ENCODE measurements around the gene PLEKHG1.

Gene PLEKHG1

GRCh38 chr6:150587637-150588036 lies 12.0 kb upstream of the PLEKHG1 start:
- Histone ChIP-seq H3K4me1 (ENCODE audit: control insufficient read depth in 5 of 5, insufficient read depth in 5 of 5, low read length in 5 of 5) (peaks cover 0 to 9% (median 0%) of the 10 kb centered on the region in 5 donors), H3K27ac (ENCODE audit: low read depth, low read length) (no peak overlapping the region), H3K9me3 (ENCODE audit: control insufficient read depth in 5 of 5, low read length in 5 of 5) (no peaks in the 10 kb centered on the region), H3K27me3 (ENCODE audit: control insufficient read depth in 5 of 5, insufficient read depth in 4 of 5, low read length in 5 of 5) (no peaks in the 10 kb centered on the region), H3K4me3 (ENCODE audit: low read depth in 1 of 5, low read length in 5 of 5) (no peak overlapping the region), H3K9ac (ENCODE audit: low read length in 5 of 5) (no peak overlapping the region), H3K36me3 (ENCODE audit: control insufficient read depth in 5 of 5, insufficient read depth in 5 of 5, low read length in 5 of 5) (no peaks in the 10 kb centered on the region)

- Histone ChIP-seq H3K9me3 (ENCODE audit: control insufficient read depth in 5 of 5, low read length in 5 of 5) (no peaks in the 10 kb centered on the region), H3K4me1 (ENCODE audit: control insufficient read depth in 5 of 5, insufficient read depth in 5 of 5, low read length in 5 of 5) (peaks cover 0 to 9% (median 0%) of the 10 kb centered on the region in 5 donors), H3K4me3 (ENCODE audit: low read depth in 1 of 5, low read length in 5 of 5) (no peak overlapping the region), H3K27me3 (ENCODE audit: control insufficient read depth in 5 of 5, insufficient read depth in 4 of 5, low read length in 5 of 5) (no peaks in the 10 kb centered on the region), H3K36me3 (ENCODE audit: control insufficient read depth in 5 of 5, insufficient read depth in 5 of 5, low read length in 5 of 5) (no peaks in the 10 kb centered on the region), H3K9ac (ENCODE audit: low read length in 5 of 5) (no peak overlapping the region), H3K27ac (ENCODE audit: low read depth, low read length) (no peak overlapping the region)
These were observed 10.7 kb upstream of the PLEKHG1 start for GRCh38 chr6:150588888-150589499.

GRCh38 chr6:150589852-150590251 lies 9.8 kb upstream of the PLEKHG1 start:
- no peaks in the 10 kb centered on the region for H3K27me3 ChIP-seq (ENCODE audit: control insufficient read depth in 5 of 5, insufficient read depth in 4 of 5, low read length in 5 of 5)
- no peak overlapping the region for H3K4me3 ChIP-seq (ENCODE audit: low read depth in 1 of 5, low read length in 5 of 5)
- no peaks in the 10 kb centered on the region for H3K36me3 ChIP-seq (ENCODE audit: control insufficient read depth in 5 of 5, insufficient read depth in 5 of 5, low read length in 5 of 5)
- H3K9ac ChIP-seq (ENCODE audit: low read length in 5 of 5), result no peak overlapping the region
- H3K9me3 ChIP-seq (ENCODE audit: control insufficient read depth in 5 of 5, low read length in 5 of 5), result no peaks in the 10 kb centered on the region
- H3K27ac ChIP-seq (ENCODE audit: low read depth, low read length), result no peak overlapping the region
- peaks cover 0 to 4% (median 0%) of the 10 kb centered on the region in 5 donors for H3K4me1 ChIP-seq (ENCODE audit: control insufficient read depth in 5 of 5, insufficient read depth in 5 of 5, low read length in 5 of 5)

- H3K9ac ChIP-seq (ENCODE audit: low read length in 5 of 5), result no peak overlapping the region
- no peaks in the 10 kb centered on the region for H3K9me3 ChIP-seq (ENCODE audit: control insufficient read depth in 5 of 5, low read length in 5 of 5)
- H3K36me3 ChIP-seq (ENCODE audit: control insufficient read depth in 5 of 5, insufficient read depth in 5 of 5, low read length in 5 of 5), result no peaks in the 10 kb centered on the region
- H3K4me3 ChIP-seq (ENCODE audit: low read depth in 1 of 5, low read length in 5 of 5), result no peak overlapping the region
- no peaks in the 10 kb centered on the region for H3K27me3 ChIP-seq (ENCODE audit: control insufficient read depth in 5 of 5, insufficient read depth in 4 of 5, low read length in 5 of 5)
- peaks cover 0 to 4% (median 0%) of the 10 kb centered on the region in 5 donors for H3K4me1 ChIP-seq (ENCODE audit: control insufficient read depth in 5 of 5, insufficient read depth in 5 of 5, low read length in 5 of 5)
- no peak overlapping the region for H3K27ac ChIP-seq (ENCODE audit: low read depth, low read length)
These were observed 9.2 kb upstream of the PLEKHG1 start for GRCh38 chr6:150590446-150590845.

- H3K4me3 ChIP-seq (ENCODE audit: low read depth in 1 of 5, low read length in 5 of 5), result no peak overlapping the region
- no peak overlapping the region for H3K9ac ChIP-seq (ENCODE audit: low read length in 5 of 5)
- no peaks in the 10 kb centered on the region for H3K9me3 ChIP-seq (ENCODE audit: control insufficient read depth in 5 of 5, low read length in 5 of 5)
- H3K36me3 ChIP-seq (ENCODE audit: control insufficient read depth in 5 of 5, insufficient read depth in 5 of 5, low read length in 5 of 5), result no peaks in the 10 kb centered on the region
- no peaks in the 10 kb centered on the region for H3K27me3 ChIP-seq (ENCODE audit: control insufficient read depth in 5 of 5, insufficient read depth in 4 of 5, low read length in 5 of 5)
- H3K27ac ChIP-seq (ENCODE audit: low read depth, low read length), result no peak overlapping the region
- H3K4me1 ChIP-seq (ENCODE audit: control insufficient read depth in 5 of 5, insufficient read depth in 5 of 5, low read length in 5 of 5), result no peaks in the 10 kb centered on the region
These were observed 7.2 kb upstream of the PLEKHG1 start for GRCh38 chr6:150592377-150592995.

- no peaks in the 10 kb centered on the region for H3K4me1 ChIP-seq (ENCODE audit: control insufficient read depth in 5 of 5, insufficient read depth in 5 of 5, low read length in 5 of 5)
- H3K27me3 ChIP-seq (ENCODE audit: control insufficient read depth in 5 of 5, insufficient read depth in 4 of 5, low read length in 5 of 5), result peaks cover 0 to 1% (median 0%) of the 10 kb centered on the region in 5 donors
- no peak overlapping the region for H3K9ac ChIP-seq (ENCODE audit: low read length in 5 of 5)
- H3K4me3 ChIP-seq (ENCODE audit: low read depth in 1 of 5, low read length in 5 of 5), result no peak overlapping the region
- no peaks in the 10 kb centered on the region for H3K9me3 ChIP-seq (ENCODE audit: control insufficient read depth in 5 of 5, low read length in 5 of 5)
- H3K36me3 ChIP-seq (ENCODE audit: control insufficient read depth in 5 of 5, insufficient read depth in 5 of 5, low read length in 5 of 5), result no peaks in the 10 kb centered on the region
- H3K27ac ChIP-seq (ENCODE audit: low read depth, low read length), result no peak overlapping the region
These were observed 6.6 kb upstream of the PLEKHG1 start for GRCh38 chr6:150593119-150593518.

GRCh38 chr6:150596439-150596838 lies 3.2 kb upstream of the PLEKHG1 start:
- Histone ChIP-seq H3K9ac (ENCODE audit: low read length in 5 of 5) (no peak overlapping the region), H3K36me3 (ENCODE audit: control insufficient read depth in 5 of 5, insufficient read depth in 5 of 5, low read length in 5 of 5) (no peaks in the 10 kb centered on the region), H3K4me1 (ENCODE audit: control insufficient read depth in 5 of 5, insufficient read depth in 5 of 5, low read length in 5 of 5) (peaks cover 0 to 16% (median 12%) of the 10 kb centered on the region in 5 donors), H3K27me3 (ENCODE audit: control insufficient read depth in 5 of 5, insufficient read depth in 4 of 5, low read length in 5 of 5) (peaks cover 0 to 2% (median 0%) of the 10 kb centered on the region in 5 donors), H3K4me3 (ENCODE audit: low read depth in 1 of 5, low read length in 5 of 5) (no peak overlapping the region), H3K27ac (ENCODE audit: low read depth, low read length) (no peak overlapping the region), H3K9me3 (ENCODE audit: control insufficient read depth in 5 of 5, low read length in 5 of 5) (no peaks in the 10 kb centered on the region)

GRCh38 chr6:150598401-150598800 lies 1.3 kb upstream of the PLEKHG1 start:
- H3K27me3 ChIP-seq (ENCODE audit: control insufficient read depth in 5 of 5, insufficient read depth in 4 of 5, low read length in 5 of 5), result peaks cover 0 to 3% (median 0%) of the 10 kb centered on the region in 5 donors
- no peak overlapping the region for H3K9ac ChIP-seq (ENCODE audit: low read length in 5 of 5)
- H3K36me3 ChIP-seq (ENCODE audit: control insufficient read depth in 5 of 5, insufficient read depth in 5 of 5, low read length in 5 of 5), result no peaks in the 10 kb centered on the region
- H3K4me3 ChIP-seq (ENCODE audit: low read depth in 1 of 5, low read length in 5 of 5), result no peak overlapping the region
- H3K9me3 ChIP-seq (ENCODE audit: control insufficient read depth in 5 of 5, low read length in 5 of 5), result no peaks in the 10 kb centered on the region
- H3K27ac ChIP-seq (ENCODE audit: low read depth, low read length), result no peak overlapping the region
- peaks cover 0 to 16% (median 12%) of the 10 kb centered on the region in 5 donors for H3K4me1 ChIP-seq (ENCODE audit: control insufficient read depth in 5 of 5, insufficient read depth in 5 of 5, low read length in 5 of 5)

- peak overlapping the region in 4 of 5 donors; percentile 48 to 78 (median 72) for H3K4me3 ChIP-seq (ENCODE audit: low read depth in 1 of 5, low read length in 5 of 5)
- H3K4me1 ChIP-seq (ENCODE audit: control insufficient read depth in 5 of 5, insufficient read depth in 5 of 5, low read length in 5 of 5), result peaks cover 0 to 16% (median 12%) of the 10 kb centered on the region in 5 donors
- H3K27me3 ChIP-seq (ENCODE audit: control insufficient read depth in 5 of 5, insufficient read depth in 4 of 5, low read length in 5 of 5), result peaks cover 0 to 3% (median 0%) of the 10 kb centered on the region in 5 donors
- H3K9ac ChIP-seq (ENCODE audit: low read length in 5 of 5), result peak overlapping the region in 1 of 5 donors; percentile 36
- H3K9me3 ChIP-seq (ENCODE audit: control insufficient read depth in 5 of 5, low read length in 5 of 5), result no peaks in the 10 kb centered on the region
- no peak overlapping the region for H3K27ac ChIP-seq (ENCODE audit: low read depth, low read length)
- no peaks in the 10 kb centered on the region for H3K36me3 ChIP-seq (ENCODE audit: control insufficient read depth in 5 of 5, insufficient read depth in 5 of 5, low read length in 5 of 5)
These were observed 857 bp upstream of the PLEKHG1 start for GRCh38 chr6:150598858-150599198.

GRCh38 chr6:150600010-150600300 lies 270 bp downstream of the PLEKHG1 start:
- H3K27me3 ChIP-seq (ENCODE audit: control insufficient read depth in 5 of 5, insufficient read depth in 4 of 5, low read length in 5 of 5), result peaks cover 0 to 3% (median 0%) of the 10 kb centered on the region in 5 donors
- peak overlapping the region in 1 of 5 donors; percentile 73 for H3K9ac ChIP-seq (ENCODE audit: low read length in 5 of 5)
- H3K27ac ChIP-seq (ENCODE audit: low read depth, low read length), result peak overlapping the region; percentile 58
- no peaks in the 10 kb centered on the region for H3K9me3 ChIP-seq (ENCODE audit: control insufficient read depth in 5 of 5, low read length in 5 of 5)
- H3K36me3 ChIP-seq (ENCODE audit: control insufficient read depth in 5 of 5, insufficient read depth in 5 of 5, low read length in 5 of 5), result no peaks in the 10 kb centered on the region
- H3K4me1 ChIP-seq (ENCODE audit: control insufficient read depth in 5 of 5, insufficient read depth in 5 of 5, low read length in 5 of 5), result peaks cover 0 to 16% (median 12%) of the 10 kb centered on the region in 5 donors
- H3K4me3 ChIP-seq (ENCODE audit: low read depth in 1 of 5, low read length in 5 of 5), result peak overlapping the region in 4 of 5 donors; percentile 71 to 80 (median 75)
